ENCODE results near the gene GSTM3. TPM values are rescaled to one million over a fixed set of nuclear protein-coding genes. Genes with fewer than 3 reads are reported as not detected.
A peak's percentile ranks its signal among the peaks of the same experiment; 100 is the strongest.
"Not testable (repeated sequence)": the region's sequence is repeated elsewhere in the genome, so short reads cannot be mapped to it uniquely, and the experiment has no call there.

The GSTM3 gene
- total RNA-seq, 1 donor from 2014 or later: 55.2 TPM

DNA sequence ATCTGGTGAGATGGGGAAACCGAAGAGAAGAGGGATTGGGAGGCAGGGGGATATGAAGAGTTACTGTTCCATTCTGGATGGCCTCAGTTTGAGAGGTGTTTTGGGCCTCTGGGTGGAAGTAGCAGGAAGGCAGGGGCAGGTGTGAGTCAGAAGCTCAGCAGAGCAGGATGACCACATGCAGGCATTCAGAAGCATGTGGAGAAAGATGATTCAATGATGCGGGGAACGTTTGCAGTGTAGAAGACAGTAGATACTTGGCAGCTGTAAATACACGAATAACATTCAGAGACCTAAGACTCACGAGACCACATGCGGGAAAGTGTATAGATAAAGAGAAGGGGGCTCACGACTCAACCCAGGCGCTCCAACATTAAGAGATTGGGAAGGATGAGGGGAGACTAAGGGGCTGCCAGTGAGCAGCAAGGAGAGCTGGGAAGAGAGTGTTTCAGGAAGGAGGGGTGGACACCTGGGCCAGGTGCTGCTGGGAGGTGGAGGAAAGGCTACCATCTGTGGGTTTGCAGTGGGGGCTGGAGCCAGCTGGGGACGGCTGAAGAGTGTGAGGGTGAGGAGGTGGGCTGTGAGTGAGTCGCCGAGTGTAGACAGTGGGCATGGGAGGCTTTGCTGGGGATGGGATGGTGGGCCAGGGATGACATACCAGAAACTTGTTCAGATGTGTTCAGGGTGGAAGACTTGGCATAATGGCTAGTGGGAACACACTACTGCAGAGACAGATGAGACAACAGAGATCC, 28.7 kb upstream of the GSTM3 start:
- Mint-ChIP-seq H3K36me3 (no peaks in the 10 kb centered on the region), H3K4me3 (no peak overlapping the region), H3K27ac (no peak overlapping the region), H3K4me1 (peaks cover 17% of the 10 kb centered on the region), H3K9me3 (no peaks in the 10 kb centered on the region), H3K27me3 (ENCODE audit: low read depth) (no peaks in the 10 kb centered on the region)
- TF ChIP-seq, protein P1, sequence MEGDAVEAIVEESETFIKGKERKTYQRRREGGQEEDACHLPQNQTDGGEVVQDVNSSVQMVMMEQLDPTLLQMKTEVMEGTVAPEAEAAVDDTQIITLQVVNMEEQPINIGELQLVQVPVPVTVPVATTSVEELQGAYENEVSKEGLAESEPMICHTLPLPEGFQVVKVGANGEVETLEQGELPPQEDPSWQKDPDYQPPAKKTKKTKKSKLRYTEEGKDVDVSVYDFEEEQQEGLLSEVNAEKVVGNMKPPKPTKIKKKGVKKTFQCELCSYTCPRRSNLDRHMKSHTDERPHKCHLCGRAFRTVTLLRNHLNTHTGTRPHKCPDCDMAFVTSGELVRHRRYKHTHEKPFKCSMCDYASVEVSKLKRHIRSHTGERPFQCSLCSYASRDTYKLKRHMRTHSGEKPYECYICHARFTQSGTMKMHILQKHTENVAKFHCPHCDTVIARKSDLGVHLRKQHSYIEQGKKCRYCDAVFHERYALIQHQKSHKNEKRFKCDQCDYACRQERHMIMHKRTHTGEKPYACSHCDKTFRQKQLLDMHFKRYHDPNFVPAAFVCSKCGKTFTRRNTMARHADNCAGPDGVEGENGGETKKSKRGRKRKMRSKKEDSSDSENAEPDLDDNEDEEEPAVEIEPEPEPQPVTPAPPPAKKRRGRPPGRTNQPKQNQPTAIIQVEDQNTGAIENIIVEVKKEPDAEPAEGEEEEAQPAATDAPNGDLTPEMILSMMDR (IDR thresholded peaks at IDR 0.05; ENCODE audit: unreplicated experiment): no peak
- no peak for DNase-seq (ENCODE audit: low spot score in 2 of 2, unreplicated experiment in 2 of 2)

DNA sequence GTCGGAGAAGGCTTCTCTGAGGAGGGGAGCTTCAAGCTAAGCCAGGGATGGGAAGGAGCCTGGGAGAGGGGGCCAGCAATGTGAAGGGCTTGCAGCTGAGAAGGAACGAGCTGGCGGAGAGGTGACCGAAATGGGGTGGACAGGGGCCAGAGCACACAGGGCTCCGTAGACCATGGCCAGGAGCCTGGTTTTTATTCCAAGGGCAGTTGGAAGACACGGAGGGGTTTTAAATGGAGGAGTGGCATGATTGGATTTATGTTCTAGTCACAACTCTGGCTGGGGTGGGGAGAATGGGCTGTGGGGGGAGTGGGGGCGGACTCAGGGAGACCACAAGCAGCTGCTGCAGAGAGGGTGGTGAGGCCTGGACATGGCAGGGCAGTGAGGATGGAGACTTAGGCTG, 28.0 kb upstream of the GSTM3 start:
- Mint-ChIP-seq H3K27ac (no peak overlapping the region), H3K4me1 (peaks cover 17% of the 10 kb centered on the region), H3K4me3 (no peak overlapping the region), H3K27me3 (ENCODE audit: low read depth) (no peaks in the 10 kb centered on the region), H3K9me3 (no peaks in the 10 kb centered on the region), H3K36me3 (no peaks in the 10 kb centered on the region)
- DNase-seq (ENCODE audit: low spot score in 2 of 2, unreplicated experiment in 2 of 2): peak in 1 of 2 experiments; percentile 29
- TF ChIP-seq, protein P1 (IDR thresholded peaks at IDR 0.05; ENCODE audit: unreplicated experiment): no peak

DNA sequence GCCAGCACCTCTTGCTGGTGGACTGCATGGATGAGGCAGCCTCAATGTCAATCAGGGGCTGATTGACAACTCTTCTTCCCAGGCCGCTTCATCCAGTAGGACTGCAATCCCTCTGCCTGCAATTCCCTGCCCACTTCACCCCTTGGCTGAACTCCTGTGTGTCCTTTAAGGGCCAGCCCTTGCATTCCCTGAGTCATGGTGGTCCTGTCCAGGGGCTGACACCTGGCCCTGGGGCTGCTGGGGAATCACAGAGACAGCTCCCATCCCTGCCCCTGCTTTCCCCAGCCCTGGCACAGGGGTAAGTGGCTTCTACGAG, 27.5 kb upstream of the GSTM3 start:
- H3K4me1 Mint-ChIP-seq: peaks cover 11% of the 10 kb centered on the region
- no peaks in the 10 kb centered on the region for H3K9me3 Mint-ChIP-seq
- TF ChIP-seq, protein P1 (IDR thresholded peaks at IDR 0.05; ENCODE audit: unreplicated experiment): no peak
- no peak overlapping the region for H3K4me3 Mint-ChIP-seq
- H3K27ac Mint-ChIP-seq: no peak overlapping the region
- no peaks in the 10 kb centered on the region for H3K36me3 Mint-ChIP-seq
- H3K27me3 Mint-ChIP-seq (ENCODE audit: low read depth): no peaks in the 10 kb centered on the region
- DNase-seq (ENCODE audit: low spot score in 2 of 2, unreplicated experiment in 2 of 2): peak in 1 of 2 experiments; percentile 4

DNA sequence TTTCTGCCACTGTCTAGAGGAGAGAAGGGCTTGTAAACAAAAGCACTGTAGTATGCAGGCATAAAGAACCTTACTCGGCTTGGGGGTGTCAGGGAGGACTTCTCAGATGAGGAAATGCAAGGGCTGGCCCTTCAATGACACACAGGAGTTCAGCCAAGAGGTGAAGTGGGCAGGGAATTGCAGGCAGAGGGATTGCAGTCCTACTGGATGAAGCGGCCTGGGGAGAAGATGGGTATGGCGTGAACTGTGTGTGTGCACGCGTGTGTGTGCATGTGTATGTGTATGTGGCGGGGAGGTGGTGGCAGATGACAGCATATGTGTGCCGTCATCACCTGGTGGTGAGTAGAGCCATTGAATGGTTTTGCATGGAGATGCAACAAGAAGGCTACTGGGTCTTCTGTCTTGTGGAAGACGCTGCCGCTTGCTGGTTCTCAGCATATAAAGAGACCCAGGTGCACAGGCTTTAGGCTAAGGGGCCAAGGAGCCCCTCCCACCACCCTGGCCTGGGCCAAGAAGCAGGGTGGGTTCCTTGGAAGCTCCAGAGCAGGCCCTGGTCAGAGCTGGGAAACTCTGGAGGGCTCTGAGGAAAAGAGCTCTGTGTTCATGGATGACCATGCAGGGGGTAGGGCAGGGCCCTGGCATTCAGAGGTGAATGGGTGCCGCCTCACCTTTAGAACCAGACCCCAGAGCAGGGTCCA, 26.9 kb upstream of the GSTM3 start:
- peaks cover 16% of the 10 kb centered on the region for H3K4me1 Mint-ChIP-seq
- H3K36me3 Mint-ChIP-seq: no peaks in the 10 kb centered on the region
- no peaks in the 10 kb centered on the region for H3K9me3 Mint-ChIP-seq
- H3K4me3 Mint-ChIP-seq: no peak overlapping the region
- no peak overlapping the region for H3K27ac Mint-ChIP-seq
- no peaks in the 10 kb centered on the region for H3K27me3 Mint-ChIP-seq (ENCODE audit: low read depth)
- DNase-seq (ENCODE audit: low spot score in 2 of 2, unreplicated experiment in 2 of 2): peak; percentile 8 to 28
- TF ChIP-seq, protein P1 (IDR thresholded peaks at IDR 0.05; ENCODE audit: unreplicated experiment): no peak

DNA sequence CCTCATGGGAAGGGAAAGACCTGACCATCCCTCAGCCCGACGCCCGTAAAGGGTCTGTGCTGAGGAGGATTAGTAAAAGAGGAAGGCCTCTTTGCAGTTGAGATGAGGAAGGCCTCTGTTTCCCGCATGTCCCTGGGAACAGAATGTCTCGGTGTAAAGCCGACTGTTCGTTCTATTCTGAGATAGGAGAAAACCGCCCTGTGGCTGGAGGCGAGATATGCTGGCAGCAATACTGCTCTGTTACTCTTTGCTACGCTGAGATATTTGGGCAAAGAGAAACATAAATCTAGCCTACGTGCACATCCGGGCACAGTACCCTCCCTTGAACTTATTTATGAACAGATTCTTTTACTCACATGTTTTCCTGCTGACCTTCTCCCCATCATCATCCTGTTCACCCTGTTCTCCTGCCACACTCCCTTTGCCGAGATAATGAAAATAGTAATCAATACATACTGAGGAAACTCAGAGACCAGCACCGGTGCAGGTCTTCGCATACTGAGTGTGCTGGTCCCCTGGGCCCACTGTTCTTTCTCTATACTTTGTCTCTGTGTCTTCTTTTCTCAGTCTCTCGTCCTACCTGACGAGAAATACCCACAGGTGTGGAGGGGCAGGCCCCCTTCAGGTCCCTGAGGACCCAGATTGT, 26.3 kb upstream of the GSTM3 start:
- H3K27me3 Mint-ChIP-seq (ENCODE audit: low read depth); H3K36me3 Mint-ChIP-seq; H3K27ac Mint-ChIP-seq; H3K9me3 Mint-ChIP-seq; H3K4me3 Mint-ChIP-seq: not testable (repeated sequence)
- peaks cover 18% of the 10 kb centered on the region for H3K4me1 Mint-ChIP-seq
- peak in 1 of 2 experiments; percentile 2 for DNase-seq (ENCODE audit: low spot score in 2 of 2, unreplicated experiment in 2 of 2)
